Nephron progenitor cell (in vitro differentiated cells): ENCODE results near the gene ENOX1.

ENCODE experiments used
- DNase-seq: peaks from one replicate; pipeline ENCODE4 v3.0.0; 2021
- H3K27ac Mint-ChIP-seq: 2 replicates; pipeline ENCODE4 v1.8.0; 2021; ENCODE audit warnings: mild to moderate bottlenecking, moderate library complexity, mixed read lengths
- H3K27me3 Mint-ChIP-seq: 2 replicates; pipeline ENCODE4 v1.8.0; 2021; ENCODE audit warnings: mild to moderate bottlenecking, low read depth, mixed read lengths; ENCODE audit not compliant: poor library complexity
- H3K36me3 Mint-ChIP-seq: 2 replicates; pipeline ENCODE4 v1.8.0; 2021; ENCODE audit warnings: low read depth, mixed read lengths
- H3K4me1 Mint-ChIP-seq: 2 replicates; pipeline ENCODE4 v1.8.0; 2021; ENCODE audit warnings: mixed read lengths
- H3K4me3 Mint-ChIP-seq: 2 replicates; pipeline ENCODE4 v1.8.0; 2021; ENCODE audit warnings: mild to moderate bottlenecking, moderate library complexity, mixed read lengths
- H3K9me3 Mint-ChIP-seq: 2 replicates; pipeline ENCODE4 v1.8.0; 2021; ENCODE audit warnings: mild to moderate bottlenecking, moderate library complexity, mixed read lengths
- CTCF ChIP-seq: fragments of 200-600 bp; sonication (generic); IDR thresholded peaks from 2 replicates; pipeline ENCODE4 v1.5.0; 2021; ENCODE audit warnings: antibody characterized with exemption

ENOX1 gene

GRCh38 chr13:43223216-43223615, 563.6 kb downstream of the ENOX1 start:
- Mint-ChIP-seq H3K27me3 (peaks cover 11% of the 10 kb centered on the region), H3K27ac (no peak overlapping the region), H3K4me3 (no peak overlapping the region), H3K4me1 (peaks cover 19% of the 10 kb centered on the region), H3K9me3 (no peaks in the 10 kb centered on the region), H3K36me3 (no peaks in the 10 kb centered on the region)
- DNase-seq = no peak
- TF ChIP-seq CTCF = no peak

- DNase-seq = no peak
- Mint-ChIP-seq H3K4me3 (no peak overlapping the region), H3K9me3 (no peaks in the 10 kb centered on the region), H3K36me3 (no peaks in the 10 kb centered on the region), H3K27ac (no peak overlapping the region), H3K4me1 (peaks cover 19% of the 10 kb centered on the region), H3K27me3 (peaks cover 7% of the 10 kb centered on the region)
- no peak for TF ChIP-seq CTCF
Measured at GRCh38 chr13:43222086-43222485, 564.7 kb downstream of the ENOX1 start.

GRCh38 chr13:43221611-43222010, 565.2 kb downstream of the ENOX1 start:
- Mint-ChIP-seq H3K4me1 (peaks cover 19% of the 10 kb centered on the region), H3K27ac (no peak overlapping the region), H3K27me3 (peaks cover 7% of the 10 kb centered on the region), H3K36me3 (no peaks in the 10 kb centered on the region), H3K4me3 (no peak overlapping the region), H3K9me3 (no peaks in the 10 kb centered on the region)
- TF ChIP-seq CTCF = no peak
- no peak for DNase-seq

GRCh38 chr13:43220873-43221595, 565.7 kb downstream of the ENOX1 start:
- Mint-ChIP-seq H3K9me3 (no peaks in the 10 kb centered on the region), H3K4me3 (no peak overlapping the region), H3K27ac (no peak overlapping the region), H3K4me1 (peaks cover 19% of the 10 kb centered on the region), H3K27me3 (peaks cover 7% of the 10 kb centered on the region), H3K36me3 (no peaks in the 10 kb centered on the region)
- TF ChIP-seq CTCF = no peak
- no peak for DNase-seq

- Mint-ChIP-seq H3K4me3 (no peak overlapping the region), H3K27me3 (peaks cover 13% of the 10 kb centered on the region), H3K9me3 (no peaks in the 10 kb centered on the region), H3K4me1 (no peaks in the 10 kb centered on the region), H3K27ac (no peak overlapping the region), H3K36me3 (no peaks in the 10 kb centered on the region)
- no peak for DNase-seq
- no peak for TF ChIP-seq CTCF
Measured at GRCh38 chr13:43214124-43214523, 572.6 kb downstream of the ENOX1 start.

- no peak for TF ChIP-seq CTCF
- peaks cover 3% of the 10 kb centered on the region for H3K27me3 Mint-ChIP-seq
- no peak for DNase-seq
Measured at GRCh38 chr13:43206838-43207237, 579.9 kb downstream of the ENOX1 start.

More at GRCh38 chr13:43206838-43207237, 579.9 kb downstream of the ENOX1 start:
- no peaks in the 10 kb centered on the region for H3K4me1 Mint-ChIP-seq
- H3K4me3 Mint-ChIP-seq = no peak overlapping the region
- H3K9me3 Mint-ChIP-seq = peaks cover 19% of the 10 kb centered on the region
- no peaks in the 10 kb centered on the region for H3K36me3 Mint-ChIP-seq
- H3K27ac Mint-ChIP-seq = no peak overlapping the region
